ENCODE results near the gene PRR20D.
"Not testable (repeated sequence)": the region's sequence is repeated elsewhere in the genome, so short reads cannot be mapped to it uniquely, and the experiment has no call there.

Gene PRR20D

DNA sequence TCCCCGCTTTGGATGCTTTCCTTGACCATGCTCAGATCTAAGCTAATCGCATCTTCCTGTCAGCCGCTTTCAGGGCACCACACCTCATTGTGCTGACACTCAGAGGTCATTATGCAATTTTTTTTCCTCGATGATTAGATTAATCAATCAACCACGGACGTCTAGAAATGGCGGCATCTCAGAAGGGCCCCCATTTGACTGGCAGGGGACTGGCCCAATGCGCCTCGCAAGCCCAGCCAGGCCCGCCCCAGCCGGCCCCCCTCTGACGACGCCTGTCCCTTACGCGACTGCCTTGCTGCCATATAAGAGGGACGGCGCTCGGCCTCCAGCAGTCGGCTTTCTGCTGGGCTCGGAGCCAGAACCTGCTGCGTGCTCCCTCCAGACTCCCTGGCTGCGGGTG lies at the start of gene PRR20D:
PRR20D (plus strand) TSS at position 301 of the 400 bp plus-strand sequence. CDS start 387 bp downstream, outside the sequence.
- DNase-seq (ENCODE audit: low read depth) = not testable (repeated sequence)

DNA sequence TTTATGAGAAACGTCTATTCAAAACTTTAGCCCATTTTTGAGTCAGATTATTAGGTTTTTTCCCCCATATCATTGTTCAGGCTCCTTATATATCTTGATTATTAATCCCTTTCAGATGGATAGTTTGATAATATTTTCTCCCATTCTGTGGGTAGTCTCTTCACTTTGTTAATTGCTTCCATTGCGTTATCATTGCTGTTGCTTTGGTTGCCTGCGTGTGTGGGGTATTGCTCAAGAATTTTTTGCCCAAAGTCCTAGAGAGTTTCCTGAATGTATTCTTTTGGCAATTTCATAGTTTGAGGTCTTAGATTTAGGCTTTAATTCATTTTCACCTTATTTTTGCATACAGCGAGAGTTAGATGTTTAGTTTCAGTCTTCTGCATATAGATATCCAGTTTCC lies 45.5 kb upstream of the PRR20D start:
- DNase-seq (ENCODE audit: low read depth) = no peak

DNA sequence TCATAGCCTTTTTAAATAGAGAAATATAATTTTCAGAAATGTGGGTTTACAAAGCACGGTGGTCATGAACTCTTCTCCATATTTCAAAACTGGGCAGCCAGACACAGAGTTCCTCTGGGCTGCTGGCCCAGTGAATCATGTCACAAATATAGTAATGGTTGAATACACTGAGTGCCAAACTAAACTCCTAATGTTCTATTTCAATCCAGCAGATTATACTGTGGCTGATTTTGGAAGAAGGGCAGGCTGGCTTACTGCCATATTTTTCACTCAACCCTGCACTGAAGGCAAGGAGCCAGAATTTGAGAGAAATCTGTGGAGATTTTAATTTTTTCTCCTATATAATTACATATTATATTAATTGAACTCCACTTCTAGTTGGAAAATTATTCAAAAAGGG lies 36.8 kb upstream of the PRR20D start:
- no peak for DNase-seq (ENCODE audit: low read depth)

DNA sequence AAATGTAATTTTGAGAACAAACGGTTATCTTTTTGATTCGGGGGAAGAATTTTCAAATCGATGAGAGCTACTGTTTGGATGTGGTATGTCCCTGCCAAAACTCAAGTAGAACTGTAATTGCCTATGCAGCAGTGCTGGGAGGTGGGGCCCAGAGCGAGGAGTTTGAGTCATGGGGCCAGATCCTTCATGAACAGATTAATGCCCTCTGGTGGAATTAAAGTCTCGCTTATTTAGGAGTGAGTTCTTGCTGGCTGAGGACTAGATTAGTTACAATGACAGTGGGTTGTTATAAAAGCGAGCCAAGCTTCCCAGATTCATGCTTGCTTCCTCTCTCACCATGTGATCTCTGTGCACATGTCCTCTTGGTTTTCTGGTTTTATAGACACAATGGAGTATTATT lies 31.5 kb upstream of the PRR20D start:
- no peak for DNase-seq (ENCODE audit: low read depth)

DNA sequence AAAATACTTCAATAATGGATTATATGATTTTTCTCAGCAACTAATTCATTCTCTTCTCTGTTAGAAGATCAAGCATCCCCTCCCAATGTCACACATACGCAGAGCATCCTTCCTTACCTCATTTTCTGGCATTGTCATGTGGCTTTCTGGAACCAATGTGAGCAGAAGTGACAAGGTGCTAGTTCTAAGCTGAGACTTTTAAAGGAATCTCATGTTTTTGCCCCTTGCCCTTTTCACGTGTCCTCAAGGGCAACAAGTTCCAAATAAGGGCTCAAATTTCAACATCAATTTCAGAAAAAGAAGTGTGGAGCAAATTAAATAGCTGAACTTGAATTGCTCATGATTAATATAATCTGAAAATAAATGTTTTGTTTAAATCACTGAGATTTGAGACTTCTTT lies 24.3 kb upstream of the PRR20D start:
- no peak for DNase-seq (ENCODE audit: low read depth)

DNA sequence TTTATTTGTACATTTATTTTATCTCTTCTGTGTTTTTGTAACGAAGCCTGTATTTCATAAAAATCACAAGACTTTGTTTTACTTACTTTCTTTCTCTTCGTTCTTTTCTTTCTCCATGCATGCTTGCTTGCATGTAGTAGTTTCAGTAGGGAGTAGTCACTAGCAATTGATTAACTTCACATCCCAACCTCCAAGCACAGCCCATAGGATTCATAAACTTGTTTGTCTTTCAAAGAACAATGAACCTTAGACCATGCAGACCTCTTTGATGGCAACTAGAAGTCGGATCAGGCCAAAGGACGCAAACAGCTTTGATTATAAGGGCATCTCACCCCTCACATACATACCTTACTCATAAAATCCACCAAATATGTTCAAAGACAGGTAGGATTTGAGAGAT lies 22.8 kb upstream of the PRR20D start:
- no peak for DNase-seq (ENCODE audit: low read depth)

DNA sequence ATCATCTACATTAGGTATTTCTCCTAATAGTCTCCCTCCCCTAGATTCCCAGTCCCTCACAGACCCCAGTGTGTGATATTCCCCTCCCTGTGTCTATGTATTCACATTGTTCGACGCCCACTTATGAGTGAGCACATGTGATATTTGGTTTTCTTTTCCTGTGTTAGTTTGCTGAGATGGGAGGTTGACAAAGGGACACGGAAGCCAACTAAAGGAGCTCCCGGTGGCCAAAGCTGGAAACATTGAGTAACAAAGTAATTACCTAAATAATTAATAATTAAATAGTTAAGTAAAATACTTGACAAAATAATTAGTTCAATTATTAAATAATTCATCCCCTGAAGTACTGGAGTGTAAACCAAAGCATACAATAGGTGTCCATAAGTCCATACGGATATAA lies 21.4 kb upstream of the PRR20D start:
- no peak for DNase-seq (ENCODE audit: low read depth)

DNA sequence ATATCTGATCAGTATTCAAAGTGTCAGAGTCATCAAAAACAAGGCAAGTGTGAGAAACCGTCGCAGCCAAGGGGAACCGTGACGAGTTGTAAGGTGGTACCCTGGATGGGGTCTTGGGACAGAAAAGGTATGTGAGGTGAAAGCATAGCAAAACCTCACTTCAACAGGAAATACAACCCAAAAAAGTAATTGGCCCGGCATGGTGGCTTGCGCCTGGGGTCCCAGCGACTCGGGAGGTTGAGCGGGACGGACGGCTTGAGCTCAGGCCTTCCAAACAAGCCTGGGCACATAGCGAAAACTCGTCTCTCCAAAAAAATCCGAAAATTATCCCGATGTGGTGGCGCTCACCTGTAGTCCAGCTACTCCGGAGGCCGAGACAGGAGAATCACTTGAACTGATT lies 20.7 kb upstream of the PRR20D start:
- DNase-seq (ENCODE audit: low read depth) = not testable (repeated sequence)

DNA sequence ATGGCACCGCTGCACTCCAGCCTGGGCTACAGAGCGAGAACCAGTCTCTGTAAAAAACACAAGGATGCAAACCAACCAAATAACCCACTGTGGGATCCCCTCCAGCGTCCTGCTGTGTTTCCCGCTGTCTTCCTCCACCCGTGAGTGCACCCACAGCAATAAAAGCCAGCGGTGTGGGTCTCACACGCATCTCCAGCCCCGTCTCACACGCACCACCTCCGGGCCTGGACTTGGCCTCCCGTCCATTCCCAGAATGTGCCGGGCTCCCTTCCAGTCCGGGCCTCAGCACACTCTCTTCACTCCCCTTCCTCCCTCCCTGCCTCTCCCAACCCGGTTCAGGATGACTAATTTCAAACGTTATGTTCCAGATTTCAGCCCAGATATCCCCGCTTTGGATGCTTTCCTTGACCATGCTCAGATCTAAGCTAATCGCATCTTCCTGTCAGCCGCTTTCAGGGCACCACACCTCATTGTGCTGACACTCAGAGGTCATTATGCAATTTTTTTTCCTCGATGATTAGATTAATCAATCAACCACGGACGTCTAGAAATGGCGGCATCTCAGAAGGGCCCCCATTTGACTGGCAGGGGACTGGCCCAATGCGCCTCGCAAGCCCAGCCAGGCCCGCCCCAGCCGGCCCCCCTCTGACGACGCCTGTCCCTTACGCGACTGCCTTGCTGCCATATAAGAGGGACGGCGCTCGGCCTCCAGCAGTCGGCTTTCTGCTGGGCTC lies 20.0 kb upstream of the PRR20D start, which contains the start of gene PRR20A:
PRR20A (plus strand) TSS at position 684 of the 734 bp plus-strand sequence. CDS start 387 bp downstream, outside the sequence.
- not testable (repeated sequence) for DNase-seq (ENCODE audit: low read depth)

DNA sequence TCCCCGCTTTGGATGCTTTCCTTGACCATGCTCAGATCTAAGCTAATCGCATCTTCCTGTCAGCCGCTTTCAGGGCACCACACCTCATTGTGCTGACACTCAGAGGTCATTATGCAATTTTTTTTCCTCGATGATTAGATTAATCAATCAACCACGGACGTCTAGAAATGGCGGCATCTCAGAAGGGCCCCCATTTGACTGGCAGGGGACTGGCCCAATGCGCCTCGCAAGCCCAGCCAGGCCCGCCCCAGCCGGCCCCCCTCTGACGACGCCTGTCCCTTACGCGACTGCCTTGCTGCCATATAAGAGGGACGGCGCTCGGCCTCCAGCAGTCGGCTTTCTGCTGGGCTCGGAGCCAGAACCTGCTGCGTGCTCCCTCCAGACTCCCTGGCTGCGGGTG lies 13.2 kb upstream of the PRR20D start, which contains the start of gene PRR20B:
PRR20B (plus strand) TSS at position 301 of the 400 bp plus-strand sequence. CDS start 387 bp downstream, outside the sequence.
- DNase-seq (ENCODE audit: low read depth) = not testable (repeated sequence)

DNA sequence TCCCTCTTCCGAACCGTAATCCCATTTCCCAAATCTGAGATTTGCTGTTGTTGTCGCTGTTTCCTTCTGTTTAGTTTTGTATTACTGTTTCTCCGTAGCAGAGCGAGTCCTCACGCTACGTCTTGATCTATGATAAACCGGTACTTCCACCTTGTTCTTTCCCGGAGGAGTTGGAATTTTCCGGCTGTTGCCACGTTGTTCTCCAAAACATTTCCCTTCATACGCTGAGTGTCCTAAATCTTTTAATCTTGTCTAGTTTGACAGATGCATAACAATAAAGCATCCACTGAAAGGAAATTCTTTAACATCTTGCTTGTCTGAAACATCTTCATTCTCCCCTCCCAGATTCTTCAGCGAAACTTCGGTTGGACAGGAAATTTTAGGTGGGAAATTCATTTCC lies 12.3 kb upstream of the PRR20D start:
- DNase-seq (ENCODE audit: low read depth) = not testable (repeated sequence)

DNA sequence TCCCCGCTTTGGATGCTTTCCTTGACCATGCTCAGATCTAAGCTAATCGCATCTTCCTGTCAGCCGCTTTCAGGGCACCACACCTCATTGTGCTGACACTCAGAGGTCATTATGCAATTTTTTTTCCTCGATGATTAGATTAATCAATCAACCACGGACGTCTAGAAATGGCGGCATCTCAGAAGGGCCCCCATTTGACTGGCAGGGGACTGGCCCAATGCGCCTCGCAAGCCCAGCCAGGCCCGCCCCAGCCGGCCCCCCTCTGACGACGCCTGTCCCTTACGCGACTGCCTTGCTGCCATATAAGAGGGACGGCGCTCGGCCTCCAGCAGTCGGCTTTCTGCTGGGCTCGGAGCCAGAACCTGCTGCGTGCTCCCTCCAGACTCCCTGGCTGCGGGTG lies 6.7 kb upstream of the PRR20D start, which contains the start of gene PRR20C:
PRR20C (plus strand) TSS at position 301 of the 400 bp plus-strand sequence. CDS start 387 bp downstream, outside the sequence.
- not testable (repeated sequence) for DNase-seq (ENCODE audit: low read depth)

DNA sequence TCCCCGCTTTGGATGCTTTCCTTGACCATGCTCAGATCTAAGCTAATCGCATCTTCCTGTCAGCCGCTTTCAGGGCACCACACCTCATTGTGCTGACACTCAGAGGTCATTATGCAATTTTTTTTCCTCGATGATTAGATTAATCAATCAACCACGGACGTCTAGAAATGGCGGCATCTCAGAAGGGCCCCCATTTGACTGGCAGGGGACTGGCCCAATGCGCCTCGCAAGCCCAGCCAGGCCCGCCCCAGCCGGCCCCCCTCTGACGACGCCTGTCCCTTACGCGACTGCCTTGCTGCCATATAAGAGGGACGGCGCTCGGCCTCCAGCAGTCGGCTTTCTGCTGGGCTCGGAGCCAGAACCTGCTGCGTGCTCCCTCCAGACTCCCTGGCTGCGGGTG lies 6.5 kb downstream of the PRR20D start, which contains the start of gene PRR20E:
PRR20E (plus strand) TSS at position 301 of the 400 bp plus-strand sequence. CDS start 387 bp downstream, outside the sequence.
- DNase-seq (ENCODE audit: low read depth) = not testable (repeated sequence)

DNA sequence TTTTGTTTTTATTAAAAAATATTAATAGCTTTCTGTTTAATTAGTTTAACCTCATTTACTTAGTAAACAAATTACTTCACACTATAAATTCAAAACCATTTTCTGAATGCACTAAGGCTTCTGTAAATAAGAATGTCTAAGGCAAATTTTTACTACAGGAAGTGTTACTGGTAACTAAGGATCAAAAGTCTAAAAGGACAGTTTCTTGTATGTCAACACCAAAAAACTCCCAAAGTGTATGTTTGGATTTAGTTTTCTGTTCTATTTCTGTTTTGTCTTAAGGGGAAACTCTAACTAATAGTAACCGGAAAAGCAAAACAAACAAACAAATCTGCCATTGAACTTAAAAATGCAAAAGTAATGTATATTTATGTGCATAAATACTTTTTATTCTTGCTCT lies 31.2 kb downstream of the PRR20D start:
- no peak for DNase-seq (ENCODE audit: low read depth)

DNA sequence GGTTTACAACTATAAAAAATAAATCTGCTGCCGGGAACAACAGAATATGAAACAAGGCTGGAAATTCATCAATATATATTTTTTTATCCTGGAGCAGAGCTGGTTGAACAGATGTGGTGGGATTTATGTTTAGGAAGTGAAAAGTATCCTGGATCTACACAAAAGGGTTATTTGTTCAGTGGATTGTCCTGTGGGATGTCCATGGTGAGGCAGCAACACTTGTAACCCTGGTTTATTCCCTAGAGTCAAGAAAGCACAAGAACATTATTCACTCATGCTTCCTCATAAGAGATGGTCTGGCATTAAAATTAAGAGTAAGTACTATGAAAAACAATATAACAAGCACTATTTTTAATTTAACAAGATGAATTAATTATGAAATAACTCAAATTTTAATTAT lies 52.6 kb downstream of the PRR20D start:
- no peak for DNase-seq (ENCODE audit: low read depth)

Data from activated T-cell treated with anti-CD3 and anti-CD28 coated beads for 1 hour (primary cell).